H1 (cell line): ENCODE measurements around the gene AKR1C2.
"Not testable (repeated sequence)": the region's sequence is repeated elsewhere in the genome, so short reads cannot be mapped to it uniquely, and the experiment has no call there.

Experiments
- ATF3 ChIP-seq: IDR thresholded peaks from 2 replicates; pipeline ENCODE4 v1.6.1; 2011; ENCODE audit warnings: low read depth, mild to moderate bottlenecking, low read length; ENCODE audit not compliant: insufficient read depth
- CEBPB ChIP-seq: IDR thresholded peaks from 2 replicates; pipeline ENCODE4 v1.6.1; 2012; ENCODE audit warnings: low read depth, low read length
- CTCF ChIP-seq, 3 experiments: IDR thresholded peaks; 1 replicate in 2 of 3; 2 replicates in 1 of 3; pipeline versions ENCODE4 v1.5.1 to v1.6.1; 2011; ENCODE audit warnings: low read length in 3 of 3, mild to moderate bottlenecking in 3 of 3, inconsistent platforms in 2 of 3, low read depth in 1 of 3, moderate library complexity in 1 of 3; ENCODE audit not compliant: insufficient read depth in 1 of 3; ENCODE audit errors: control extremely low read depth in 1 of 3
- JUN ChIP-seq: IDR thresholded peaks from 2 replicates; pipeline ENCODE4 v1.6.1; 2011; ENCODE audit warnings: low read depth, mild to moderate bottlenecking, improper control_type of control experiment, low read length

GRCh38 chr10:5047055-5047454 is 43.4 kb upstream of the AKR1C2 start:
- TF ChIP-seq CTCF (IDR thresholded peaks at IDR 0.05; ENCODE audit: control extremely low read depth in 1 of 3, insufficient read depth in 1 of 3, low read depth in 1 of 3, low read length in 3 of 3); JUN; CEBPB; ATF3: not testable (repeated sequence)
